B cell (primary cell): ENCODE data around the gene CHST15. TPM values are rescaled to one million over a fixed set of nuclear protein-coding genes. Genes with fewer than 3 reads are reported as not detected.

Experiments used
- ATAC-seq: fragments of 200-7000 bp; cut with Tn5 transposase; one replicate; pipeline ENCODE4 v1.10.0; 2021; ENCODE audit warnings: low read depth, mild to moderate bottlenecking, moderate number of reproducible peaks, moderate library complexity
- CTCF ChIA-PET: fragments of 350-600 bp; sonication (Branson Sonifier 250); formaldehyde crosslinking; loops from one replicate; lab custom pipeline; 2021; ENCODE audit warnings: antibody characterized with exemption, inconsistent platforms; lab: Charles Lee
- POLR2A ChIA-PET: fragments of 350-600 bp; sonication (Branson Sonifier 250); formaldehyde crosslinking; loops from one replicate; lab custom pipeline; 2021; ENCODE audit warnings: antibody characterized with exemption; lab: Charles Lee
- DNase-seq: peaks from one replicate; pipeline ENCODE4 v3.0.0; 2013
- H2AFZ ChIP-seq: 2 replicates; pipeline ENCODE4 v1.6.1; 2012; ENCODE audit warnings: mild to moderate bottlenecking, low read depth, low read length; ENCODE audit not compliant: insufficient read depth, poor library complexity, severe bottlenecking
- H3K27ac ChIP-seq, 2 donors: 1 replicate in 1 of 2; 2 replicates in 1 of 2; pipeline ENCODE4 v1.5.1; 2012 to 2013; ENCODE audit warnings: low read length in 2 of 2, mild to moderate bottlenecking in 2 of 2, moderate library complexity in 1 of 2
- H3K27me3 ChIP-seq, 4 experiments: fragments of 200-600 bp in 1 of 4; sonication (generic) in 1 of 4; replicated peaks in 1 of 4; 1 replicate in 2 of 4; 2 replicates in 2 of 4; pipeline versions ENCODE4 v1.6.1 to v1.7.0; 2013 to 2016; ENCODE audit warnings: low read length in 3 of 4, mild to moderate bottlenecking in 2 of 4, mixed read lengths in 1 of 4, moderate library complexity in 1 of 4; ENCODE audit not compliant: insufficient read depth in 4 of 4, control insufficient read depth in 3 of 4; ENCODE audit errors: control extremely low read depth in 1 of 4
- H3K36me3 ChIP-seq, 2 experiments: replicated peaks in 1 of 2; 1 replicate in 1 of 2; 2 replicates in 1 of 2; pipeline versions ENCODE4 v1.6.1 to v1.7.1; 2013; ENCODE audit warnings: low read length in 1 of 2; ENCODE audit not compliant: insufficient read depth in 2 of 2, control insufficient read depth in 1 of 2; ENCODE audit errors: control extremely low read depth in 1 of 2, extremely low read depth in 1 of 2
- H3K4me1 ChIP-seq, 2 donors: fragments of 200-600 bp in 1 of 2; sonication (generic) in 1 of 2; 1 replicate in 1 of 2; 2 replicates in 1 of 2; pipeline versions ENCODE4 v1.5.1 to v1.6.1; 2013 to 2017; ENCODE audit warnings: low read length in 2 of 2; ENCODE audit not compliant: control insufficient read depth in 2 of 2, insufficient read depth in 2 of 2
- H3K4me2 ChIP-seq: replicated peaks from 2 replicates; pipeline ENCODE3; 2012; ENCODE audit warnings: mild to moderate bottlenecking, low read depth, low read length; ENCODE audit not compliant: poor library complexity, severe bottlenecking
- H3K4me3 ChIP-seq, 5 experiments: fragments of 200-600 bp in 1 of 5; sonication (generic) in 1 of 5; 1 replicate in 3 of 5; 2 replicates in 2 of 5; pipeline versions ENCODE4 v1.5.1 to v1.7.0; 2011 to 2016; ENCODE audit warnings: low read length in 4 of 5, mild to moderate bottlenecking in 4 of 5, low read depth in 2 of 5, control low read depth in 1 of 5, moderate library complexity in 1 of 5; ENCODE audit not compliant: insufficient read depth in 1 of 5; ENCODE audit errors: control extremely low read depth in 1 of 5, extremely low read depth in 1 of 5
- H3K79me2 ChIP-seq: fragments of 200-600 bp; sonication (generic); one replicate; pipeline ENCODE4 v1.6.0; 2016; ENCODE audit warnings: low read length; ENCODE audit not compliant: control insufficient read depth, insufficient read depth
- H3K9ac ChIP-seq: fragments of 200-600 bp; sonication (generic); 2 replicates; pipeline ENCODE4 v1.6.1; 2017; ENCODE audit warnings: mild to moderate bottlenecking, low read length, moderate library complexity
- H3K9me3 ChIP-seq, 3 donors: one replicate each; pipeline versions ENCODE4 v1.6.1 to v1.7.1; 2013; ENCODE audit warnings: low read length in 2 of 3; ENCODE audit not compliant: control insufficient read depth in 2 of 3, insufficient read depth in 1 of 3; ENCODE audit errors: control extremely low read depth in 1 of 3
- H4K20me1 ChIP-seq: 2 replicates; pipeline ENCODE4 v1.6.0; 2012; ENCODE audit warnings: mild to moderate bottlenecking, low read length; ENCODE audit not compliant: insufficient read depth, control insufficient read depth, poor library complexity, severe bottlenecking
- H3K27ac Mint-ChIP-seq: one replicate; pipeline ENCODE4 v1.8.0; 2021; ENCODE audit warnings: mixed read lengths
- H3K27me3 Mint-ChIP-seq: one replicate; pipeline ENCODE4 v1.8.0; 2021; ENCODE audit warnings: mixed read lengths
- H3K4me1 Mint-ChIP-seq: one replicate; pipeline ENCODE4 v1.8.0; 2021; ENCODE audit warnings: mixed read lengths
- H3K4me3 Mint-ChIP-seq: one replicate; pipeline ENCODE4 v1.8.0; 2021; ENCODE audit warnings: mixed read lengths
- H3K9me3 Mint-ChIP-seq: one replicate; pipeline ENCODE4 v1.8.0; 2022; ENCODE audit warnings: mixed read lengths; ENCODE audit not compliant: insufficient read depth
- CTCF ChIP-seq: fragments of 200-600 bp; IDR thresholded peaks from one replicate; pipeline ENCODE4 v1.8.0; 2022; ENCODE audit warnings: antibody characterized with exemption, mild to moderate bottlenecking
- EZH2 ChIP-seq: IDR thresholded peaks from 2 replicates; pipeline ENCODE4 v1.6.1; 2012; ENCODE audit warnings: borderline replicate concordance, low read depth, mild to moderate bottlenecking, moderate library complexity, low read length; ENCODE audit not compliant: insufficient read depth, poor library complexity, severe bottlenecking
- WGBS: methylation state at CpG from one replicate; pipeline ENCODE4 v1.1.5; 2013; ENCODE audit warnings: missing lambda C conversion rate; ENCODE audit not compliant: insufficient coverage; 5-methylcytosine and 5-hydroxymethylcytosine counted together
- intact Hi-C: fragments of 100-400 bp; cut with micrococcal nuclease; formaldehyde crosslinking; loops from one replicate; pipeline ENCODE4 v1.10.0; 2022
- polyA plus RNA-seq: library from polyadenylated mRNA; depleted of rRNA; stranded (reverse); fragments of >200 nt; gene quantifications from 2 replicates; pipeline ENCODE4 v1.2.3, GENCODE V29; 2012
- total RNA-seq, 2 donors: library from RNA; stranded (reverse); fragments of 120-200 nt in 1 of 2; gene quantifications; 1 replicate in 1 of 2; 2 replicates in 1 of 2; pipeline versions ENCODE4 v1.2.3 to v1.2.4, GENCODE V29; 2013 to 2022

Gene CHST15
- total and polyA plus RNA-seq, 2 donors (not counting 1 experiment from before 2014, with no cell fraction given): 17.9 to 75.4 TPM

GRCh38 chr10:124066126-124066700 is 27.2 kb downstream of the CHST15 start:
- H3K79me2 ChIP-seq: peaks cover 70% of the 10 kb centered on the region
- H3K4me1 ChIP-seq: peaks cover 72 to 81% of the 10 kb centered on the region in 2 donors
- Mint-ChIP-seq H3K27ac (no peak overlapping the region), H3K4me1 (peaks cover 71% of the 10 kb centered on the region), H3K4me3 (peak overlapping the region; percentile 32), H3K27me3 (no peaks in the 10 kb centered on the region), H3K9me3 (no peaks in the 10 kb centered on the region)
- intact Hi-C loops: no loop called here
- TF ChIP-seq EZH2 (no peak), CTCF (no peak)
- WGBS: 82% methylated on average over 2 of the region's 12 CpGs
- no peak for DNase-seq
- no peaks in the 10 kb centered on the region for H3K27me3 ChIP-seq
- H3K9ac ChIP-seq: no peak overlapping the region
- peaks cover 38% of the 10 kb centered on the region for H4K20me1 ChIP-seq
- H3K4me3 ChIP-seq: no peak overlapping the region
- ATAC-seq: no peak
- POLR2A ChIA-PET: interaction anchor here (1.3 kb wide), 1 partner anchor 27 kb away, joined by 3 read pairs; the partner anchor contains the start of gene CHST15
- CTCF ChIA-PET: interaction anchor here (0.7 to 1.2 kb wide), 3 partner anchors 27 to 323 kb away, joined by 3 to 4 read pairs (median 3); no protein-coding TSS in a partner anchor
- H3K4me2 ChIP-seq: peak overlapping the region; percentile 43
- no peaks in the 10 kb centered on the region for H3K9me3 ChIP-seq
- no peak overlapping the region for H3K27ac ChIP-seq
- no peak overlapping the region for H2AFZ ChIP-seq
- peaks cover 0 to 18% of the 10 kb centered on the region in 2 experiments for H3K36me3 ChIP-seq
